ENCODE data around the gene INSIG1.

The INSIG1 gene

DNA sequence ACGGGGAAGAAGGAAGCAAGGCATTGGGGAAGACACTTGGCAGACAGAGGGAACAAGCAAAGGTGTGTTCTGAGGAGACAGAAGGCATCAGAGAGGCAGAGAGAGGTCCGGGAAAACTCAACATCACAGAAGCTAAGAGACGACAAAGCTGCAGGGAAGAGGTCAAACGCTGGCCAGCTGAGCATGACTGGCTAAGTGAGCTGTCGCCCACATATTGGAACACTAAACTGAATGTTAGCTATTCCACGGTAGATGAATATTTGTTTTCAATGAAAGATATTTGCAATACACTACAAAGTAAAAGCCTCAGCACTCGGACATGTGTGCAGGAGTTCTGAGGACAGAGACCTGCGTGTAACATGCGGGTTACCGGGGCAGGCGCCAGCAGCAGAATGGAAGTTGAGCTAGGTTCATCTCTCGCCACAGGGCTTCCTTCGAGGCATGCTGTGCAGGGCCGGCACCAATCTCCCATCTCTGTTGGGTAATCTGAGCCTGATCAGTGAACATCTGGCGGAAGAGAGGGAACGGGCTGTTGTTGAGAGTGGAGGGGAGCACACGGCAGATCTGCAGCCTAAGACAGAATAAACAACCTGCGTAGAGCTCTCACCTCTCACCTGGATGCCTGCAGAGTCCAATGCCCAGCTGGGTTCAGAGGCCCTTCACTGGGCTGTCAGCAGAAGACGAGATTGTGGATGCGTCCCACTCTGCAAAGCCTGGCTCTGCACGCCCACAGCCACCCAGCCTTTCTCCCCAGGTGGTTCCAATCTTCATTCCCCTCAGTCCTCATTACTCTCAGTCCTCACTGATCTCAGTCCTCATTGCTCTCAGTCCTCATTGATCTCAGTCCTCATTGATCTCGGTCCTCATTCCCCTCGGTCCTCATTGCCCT, 35.9 kb downstream of the INSIG1 start:
- no peak for DNase-seq (ENCODE audit: extremely low read depth, low read depth)
- TF ChIP-seq, protein P1, sequence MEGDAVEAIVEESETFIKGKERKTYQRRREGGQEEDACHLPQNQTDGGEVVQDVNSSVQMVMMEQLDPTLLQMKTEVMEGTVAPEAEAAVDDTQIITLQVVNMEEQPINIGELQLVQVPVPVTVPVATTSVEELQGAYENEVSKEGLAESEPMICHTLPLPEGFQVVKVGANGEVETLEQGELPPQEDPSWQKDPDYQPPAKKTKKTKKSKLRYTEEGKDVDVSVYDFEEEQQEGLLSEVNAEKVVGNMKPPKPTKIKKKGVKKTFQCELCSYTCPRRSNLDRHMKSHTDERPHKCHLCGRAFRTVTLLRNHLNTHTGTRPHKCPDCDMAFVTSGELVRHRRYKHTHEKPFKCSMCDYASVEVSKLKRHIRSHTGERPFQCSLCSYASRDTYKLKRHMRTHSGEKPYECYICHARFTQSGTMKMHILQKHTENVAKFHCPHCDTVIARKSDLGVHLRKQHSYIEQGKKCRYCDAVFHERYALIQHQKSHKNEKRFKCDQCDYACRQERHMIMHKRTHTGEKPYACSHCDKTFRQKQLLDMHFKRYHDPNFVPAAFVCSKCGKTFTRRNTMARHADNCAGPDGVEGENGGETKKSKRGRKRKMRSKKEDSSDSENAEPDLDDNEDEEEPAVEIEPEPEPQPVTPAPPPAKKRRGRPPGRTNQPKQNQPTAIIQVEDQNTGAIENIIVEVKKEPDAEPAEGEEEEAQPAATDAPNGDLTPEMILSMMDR (IDR thresholded peaks at IDR 0.05; ENCODE audit: low read depth, low read length, missing control alignments), result no peak
- H3K4me3 ChIP-seq (replicated peaks; ENCODE audit: low read depth, low read length), result no peak overlapping the region

- DNase-seq (ENCODE audit: extremely low read depth, low read depth), result no peak
- TF ChIP-seq, protein P1 (IDR thresholded peaks at IDR 0.05; ENCODE audit: low read depth, low read length, missing control alignments), result no peak
- no peak overlapping the region for H3K4me3 ChIP-seq (replicated peaks; ENCODE audit: low read depth, low read length)
These were observed 39.3 kb downstream of the INSIG1 start for GRCh38 chr7:155336812-155337602.

DNA sequence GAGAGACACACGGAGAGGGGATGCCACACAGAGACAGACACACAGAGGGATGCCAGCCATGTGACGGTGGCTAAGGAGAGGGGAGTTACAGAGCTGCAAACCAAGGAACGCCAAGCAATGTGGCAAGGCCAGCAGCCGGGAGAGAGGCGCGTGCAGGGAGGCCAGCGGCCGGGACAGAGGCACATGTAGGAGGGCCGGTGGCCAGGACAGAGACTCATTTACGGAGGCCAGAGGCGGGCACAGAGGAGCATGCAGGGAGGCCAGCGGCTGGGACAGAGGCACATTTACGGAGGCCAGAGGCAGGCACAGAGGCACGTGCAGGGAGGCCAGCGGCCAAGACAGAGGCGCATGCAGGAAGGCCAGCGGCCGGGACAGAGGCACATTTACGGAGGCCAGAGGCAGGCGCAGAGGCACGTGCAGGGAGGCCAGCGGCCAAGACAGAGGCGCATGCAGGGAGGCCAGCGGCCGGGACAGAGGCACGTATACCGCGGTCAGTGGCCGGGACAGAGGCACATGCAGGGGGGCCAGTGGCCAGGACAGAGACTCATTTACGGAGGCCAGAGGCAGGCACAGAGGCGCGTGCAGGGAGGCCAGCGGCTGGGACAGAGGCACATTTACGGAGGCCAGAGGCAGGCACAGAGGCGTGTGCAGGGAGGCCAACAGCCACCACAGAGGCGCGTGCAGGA, 40.4 kb downstream of the INSIG1 start:
- TF ChIP-seq, protein P1 (IDR thresholded peaks at IDR 0.05; ENCODE audit: low read depth, low read length, missing control alignments), result no peak

GRCh38 chr7:155338632-155339320, 41.1 kb downstream of the INSIG1 start:
- no peak overlapping the region for H3K4me3 ChIP-seq (replicated peaks; ENCODE audit: low read depth, low read length)
- TF ChIP-seq, protein P1 (IDR thresholded peaks at IDR 0.05; ENCODE audit: low read depth, low read length, missing control alignments), result no peak
- no peak for DNase-seq (ENCODE audit: extremely low read depth, low read depth)

More for the DNA sequence above, 40.4 kb downstream of the INSIG1 start:
- no peak for DNase-seq (ENCODE audit: extremely low read depth, low read depth)
- H3K4me3 ChIP-seq (replicated peaks; ENCODE audit: low read depth, low read length), result no peak overlapping the region

DNA sequence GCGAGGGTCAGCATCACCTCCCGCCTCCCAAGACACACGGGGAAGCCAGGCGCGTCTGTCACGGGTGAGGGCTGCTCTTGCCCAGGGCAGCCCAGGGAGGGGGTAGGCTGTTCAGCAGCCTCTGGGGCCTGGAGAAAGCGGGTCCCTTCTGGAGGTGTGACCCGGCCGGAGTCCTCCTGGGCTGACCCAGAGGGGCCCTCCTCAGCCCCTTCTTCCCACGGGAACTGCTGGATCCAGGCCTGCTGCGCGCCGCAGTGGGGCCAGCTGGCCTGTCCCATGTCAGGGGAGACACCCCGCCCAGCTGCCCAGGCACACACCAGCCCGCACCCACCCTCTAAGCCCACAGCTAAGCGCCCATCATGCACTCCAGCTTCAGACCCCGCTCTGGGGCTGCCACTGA, 41.8 kb downstream of the INSIG1 start:
- no peak overlapping the region for H3K4me3 ChIP-seq (replicated peaks; ENCODE audit: low read depth, low read length)
- DNase-seq (ENCODE audit: extremely low read depth, low read depth), result no peak
- TF ChIP-seq, protein P1 (IDR thresholded peaks at IDR 0.05; ENCODE audit: low read depth, low read length, missing control alignments), result no peak

- DNase-seq (ENCODE audit: extremely low read depth, low read depth), result no peak
- H3K4me3 ChIP-seq (replicated peaks; ENCODE audit: low read depth, low read length), result no peak overlapping the region
- TF ChIP-seq, protein P1 (IDR thresholded peaks at IDR 0.05; ENCODE audit: low read depth, low read length, missing control alignments), result no peak
These were observed 42.4 kb downstream of the INSIG1 start for GRCh38 chr7:155340071-155340531.
